ENCODE results near the gene MTMR3. TPM values are rescaled to one million over a fixed set of nuclear protein-coding genes. Genes with fewer than 3 reads are reported as not detected.

The MTMR3 gene
- total RNA-seq, 2 donors from 2014 or later: 25.8 to 44.4 TPM

DNA sequence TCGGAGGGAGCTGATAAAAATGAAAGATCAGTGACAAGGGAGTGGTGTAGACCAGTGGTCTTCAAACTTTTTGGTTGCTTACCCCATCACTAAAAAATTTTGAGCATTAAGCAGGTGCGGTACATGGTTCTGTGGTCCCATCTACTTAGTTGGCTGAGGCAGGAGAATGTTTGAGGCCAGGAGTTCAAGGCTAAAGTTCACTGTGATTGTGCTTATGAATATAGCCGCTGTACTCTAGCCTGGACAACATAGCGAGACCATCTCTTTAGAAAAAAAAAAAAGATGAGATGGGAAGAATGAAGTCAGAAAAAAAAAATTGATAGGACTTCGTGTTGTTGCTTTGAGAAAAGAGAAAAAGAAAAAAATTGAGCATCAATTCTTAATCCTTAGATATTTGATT, 7.8 kb downstream of the MTMR3 start:
- peaks cover 0 to 6% of the 10 kb centered on the region in 2 donors for H3K36me3 Mint-ChIP-seq
- DNase-seq (ENCODE audit: low spot score in 2 of 2) (no peak), ATAC-seq (no peak)
- no peak overlapping the region for H3K27ac Mint-ChIP-seq
- H3K9me3 Mint-ChIP-seq: peaks cover 0 to 5% of the 10 kb centered on the region in 2 donors

DNA sequence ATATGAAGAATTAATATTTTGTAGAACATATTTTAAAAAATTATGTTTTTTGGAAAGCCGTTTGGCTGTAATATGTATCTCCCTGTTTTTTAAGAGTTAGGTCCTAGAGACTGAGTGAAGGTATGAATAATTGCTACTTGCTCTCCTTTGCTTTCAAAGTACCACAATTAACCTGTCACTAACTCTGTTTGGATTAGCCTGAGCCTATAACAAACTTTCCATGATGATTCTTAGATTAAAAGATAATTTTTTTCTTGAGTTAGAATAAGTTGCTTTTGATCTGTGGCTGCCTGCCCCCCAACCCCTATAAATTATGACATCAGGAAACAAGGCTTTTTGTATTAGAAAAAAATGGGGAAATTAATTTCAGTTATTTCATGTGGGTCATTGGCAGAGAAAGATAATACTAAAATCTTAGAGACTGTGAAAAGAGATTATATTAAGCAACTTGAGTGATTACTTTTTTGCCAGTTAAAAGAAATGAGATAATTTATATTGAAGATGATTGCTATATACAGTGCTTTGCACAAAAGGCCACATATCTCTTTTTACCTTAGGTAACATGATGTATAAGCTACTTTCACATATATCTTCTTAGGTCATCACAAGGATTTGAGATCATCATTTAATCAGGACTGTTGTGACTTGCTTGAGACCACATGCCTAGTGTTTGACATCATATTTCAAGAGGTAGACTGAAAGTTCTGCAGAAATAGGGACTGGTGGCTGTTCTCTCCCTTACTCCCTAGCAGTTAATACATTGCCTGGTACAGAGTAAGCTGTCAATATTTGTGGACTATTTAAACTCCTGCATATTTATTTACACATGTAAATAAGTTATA, 9.6 kb downstream of the MTMR3 start:
- DNase-seq (ENCODE audit: low spot score in 2 of 2) (no peak), ATAC-seq (no peak)
- Mint-ChIP-seq H3K9me3 (peaks cover 0 to 5% of the 10 kb centered on the region in 2 donors), H3K36me3 (peaks cover 0 to 6% of the 10 kb centered on the region in 2 donors), H3K27ac (no peak overlapping the region)

DNA sequence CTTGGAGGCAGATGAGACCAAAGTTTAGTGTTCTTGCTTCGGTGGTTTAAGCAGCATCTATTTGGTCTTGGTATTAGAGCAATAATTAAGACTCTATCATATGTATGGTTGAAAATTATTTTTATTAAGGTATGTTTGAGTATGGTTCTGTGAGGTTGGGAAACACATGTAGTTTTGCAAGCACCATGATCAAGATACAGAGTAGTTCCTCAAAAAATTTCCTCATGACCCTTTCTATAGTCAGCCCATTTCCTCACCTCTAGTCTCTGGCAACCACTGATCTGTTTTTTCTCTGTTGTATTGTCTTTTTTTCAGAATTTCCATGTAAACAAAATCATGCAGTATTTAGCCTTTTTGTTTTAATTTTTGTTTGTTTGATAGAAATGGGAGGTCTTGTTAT, 18.4 kb downstream of the MTMR3 start:
- DNase-seq (ENCODE audit: low spot score in 2 of 2) (no peak), ATAC-seq (no peak)
- Mint-ChIP-seq H3K27ac (no peak overlapping the region), H3K36me3 (no peaks in the 10 kb centered on the region), H3K9me3 (no peaks in the 10 kb centered on the region)

DNA sequence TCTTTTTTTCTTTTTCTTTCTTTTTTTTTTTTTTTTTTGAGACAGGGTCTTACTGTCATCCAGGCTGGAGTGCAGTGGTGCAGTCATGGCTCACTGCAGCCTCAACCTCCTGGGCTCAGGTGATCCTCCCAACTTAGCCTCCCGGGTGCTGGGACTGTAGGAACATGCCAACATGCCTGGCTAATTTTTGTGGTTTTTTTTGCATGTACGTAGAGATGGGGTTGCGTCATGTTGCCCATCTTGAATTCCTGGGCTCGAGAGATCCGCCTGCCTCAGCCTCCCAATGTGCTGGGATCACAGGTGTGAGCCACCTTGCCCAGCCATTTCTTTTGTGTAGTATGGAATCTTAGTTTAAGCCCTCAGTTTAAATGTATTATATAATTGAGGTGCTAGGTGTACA, 20.4 kb downstream of the MTMR3 start:
- no peak for ATAC-seq
- Mint-ChIP-seq H3K36me3 (no peaks in the 10 kb centered on the region), H3K27ac (peak overlapping the region in 1 of 2 donors; percentile 22), H3K9me3 (no peaks in the 10 kb centered on the region)
- DNase-seq (ENCODE audit: low spot score in 2 of 2): no peak

DNA sequence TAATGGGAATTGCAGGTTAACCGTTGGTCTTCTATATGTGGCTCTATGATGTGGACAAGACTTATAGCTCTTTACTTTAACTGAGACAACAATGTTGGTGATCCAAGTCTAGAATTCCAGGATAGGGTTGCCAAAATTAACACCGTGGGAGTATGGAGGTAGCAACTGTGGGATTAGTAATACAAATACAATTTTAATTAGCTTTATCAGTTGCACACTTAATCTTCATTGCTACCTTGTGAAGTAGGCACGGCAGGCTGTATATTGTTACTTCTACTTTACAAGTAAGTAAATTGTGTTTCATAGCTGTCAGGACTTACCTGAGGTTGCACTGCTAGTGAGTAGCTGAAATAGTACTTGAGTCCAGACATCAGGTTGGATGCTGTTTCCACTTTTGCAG, 21.0 kb downstream of the MTMR3 start:
- Mint-ChIP-seq H3K9me3 (no peaks in the 10 kb centered on the region), H3K27ac (no peak overlapping the region), H3K36me3 (no peaks in the 10 kb centered on the region)
- no peak for DNase-seq (ENCODE audit: low spot score in 2 of 2)
- no peak for ATAC-seq

DNA sequence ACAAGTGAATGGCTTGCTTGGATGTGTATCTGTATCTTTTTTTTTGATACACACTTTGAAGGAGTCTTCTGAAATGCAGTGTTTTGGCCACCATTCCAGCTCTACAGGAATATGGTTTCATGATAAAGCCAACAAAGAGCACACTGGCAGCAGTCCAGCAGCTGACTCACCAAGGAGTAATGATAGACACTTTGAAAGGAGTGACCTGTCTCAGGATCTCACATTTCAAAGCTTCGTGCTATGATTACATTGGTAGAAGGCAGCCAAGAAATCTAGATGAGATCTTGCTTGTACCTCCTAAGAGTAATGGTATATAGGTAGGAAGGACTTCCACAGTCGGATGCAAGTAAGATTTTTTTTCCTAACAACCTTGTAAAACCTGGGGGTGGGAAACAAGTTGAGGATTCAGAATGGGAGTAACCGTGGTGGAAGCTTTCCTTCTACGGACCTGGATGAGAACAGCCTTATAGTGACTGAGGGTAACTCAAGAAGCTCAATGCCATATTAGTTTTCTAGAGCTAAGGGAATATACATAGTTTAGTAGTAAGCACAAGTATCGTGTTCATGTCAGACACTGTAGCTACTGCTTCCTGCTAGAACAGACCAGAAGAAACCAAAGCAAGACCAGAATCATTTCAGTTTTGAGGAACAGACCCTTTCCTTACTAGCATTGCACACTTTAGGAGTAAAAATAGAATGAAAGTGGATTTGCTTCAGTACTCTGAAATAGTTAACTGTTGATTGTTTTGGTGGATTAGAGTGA, 25.0 kb downstream of the MTMR3 start:
- DNase-seq (ENCODE audit: low spot score in 2 of 2) (no peak), ATAC-seq (peak in 1 of 2 donors; percentile 70)
- no peaks in the 10 kb centered on the region for H3K36me3 Mint-ChIP-seq
- H3K27ac Mint-ChIP-seq: no peak overlapping the region
- H3K9me3 Mint-ChIP-seq: no peaks in the 10 kb centered on the region

DNA sequence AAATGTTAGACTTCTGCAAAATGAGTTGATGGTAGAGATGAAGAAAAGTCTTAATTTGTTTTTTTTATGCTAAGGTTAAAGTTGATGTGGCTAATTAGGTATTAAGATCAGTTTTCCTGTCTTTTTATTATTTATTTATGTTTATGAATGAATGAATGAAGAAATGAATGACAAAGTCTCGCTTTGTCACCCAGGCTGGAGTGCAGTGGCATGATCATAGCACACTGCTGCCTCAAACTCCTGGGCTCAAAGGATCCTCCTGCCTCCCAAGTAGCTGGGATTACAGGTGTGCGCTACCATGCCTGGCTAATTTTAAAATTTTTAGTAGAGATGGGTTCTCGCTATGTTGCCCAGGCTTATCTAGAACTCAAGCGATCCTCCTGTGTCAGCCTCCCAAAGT, 29.2 kb downstream of the MTMR3 start:
- H3K27ac Mint-ChIP-seq: no peak overlapping the region
- no peaks in the 10 kb centered on the region for H3K36me3 Mint-ChIP-seq
- ATAC-seq (no peak), DNase-seq (ENCODE audit: low spot score in 2 of 2) (no peak)
- H3K9me3 Mint-ChIP-seq: no peaks in the 10 kb centered on the region

DNA sequence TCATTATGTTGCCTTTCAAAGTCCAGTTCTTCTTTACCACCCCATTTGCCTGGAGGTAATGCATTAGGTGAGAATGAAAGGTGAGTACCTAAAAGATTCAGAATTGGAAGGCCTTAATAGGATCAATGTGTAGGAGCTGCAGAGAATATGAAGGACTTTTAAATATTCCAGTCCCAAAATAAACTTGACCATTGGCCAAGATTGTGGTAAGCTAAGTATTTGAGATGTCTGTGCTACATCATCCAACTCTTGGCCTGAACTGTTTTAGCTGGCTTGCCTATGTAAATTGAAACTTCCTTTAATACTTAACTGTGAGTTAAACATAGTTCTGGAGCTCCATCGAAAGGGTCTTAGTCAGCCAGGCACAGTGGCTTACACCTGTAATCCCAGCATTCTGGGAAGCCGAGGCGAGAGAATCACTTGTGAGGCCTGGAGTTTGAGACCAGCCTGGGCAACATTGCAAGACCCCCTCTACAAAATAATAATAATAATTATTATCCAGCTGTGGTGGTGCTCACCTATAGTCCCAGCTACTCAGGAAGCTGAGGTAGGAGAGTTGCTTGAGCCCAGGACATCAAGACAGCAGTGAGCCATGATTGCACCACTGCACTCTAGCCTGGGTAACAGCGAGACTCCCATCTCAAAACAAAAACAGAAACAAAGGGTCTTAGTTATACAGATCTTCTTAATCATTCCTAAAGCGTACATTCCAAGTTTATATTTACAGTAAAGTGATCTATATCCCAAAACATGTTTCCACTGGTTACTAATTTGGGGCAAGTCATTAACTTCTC, 29.8 kb downstream of the MTMR3 start:
- H3K27ac Mint-ChIP-seq: no peak overlapping the region
- ATAC-seq (no peak), DNase-seq (ENCODE audit: low spot score in 2 of 2) (no peak)
- no peaks in the 10 kb centered on the region for H3K36me3 Mint-ChIP-seq
- H3K9me3 Mint-ChIP-seq: no peaks in the 10 kb centered on the region

DNA sequence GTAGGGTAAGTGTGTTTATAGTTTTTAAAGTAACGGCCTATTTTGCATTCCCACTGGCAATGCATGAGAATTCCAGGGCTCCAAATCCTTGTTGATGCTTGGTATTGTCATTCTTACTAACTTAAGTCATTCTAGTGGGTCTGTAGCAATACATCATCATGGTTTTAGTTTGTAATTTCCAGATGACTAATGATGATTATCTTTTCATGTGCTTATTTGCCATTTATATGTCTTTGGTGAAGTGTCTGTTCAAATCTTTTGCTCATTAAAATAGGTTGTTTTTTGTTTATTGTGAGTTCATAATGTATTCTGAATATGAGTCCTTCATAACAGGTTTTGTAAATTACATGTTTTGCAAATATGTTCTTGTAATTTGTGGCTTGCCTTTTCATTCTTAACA, 31.2 kb downstream of the MTMR3 start:
- Mint-ChIP-seq H3K27ac (no peak overlapping the region), H3K36me3 (no peaks in the 10 kb centered on the region), H3K9me3 (no peaks in the 10 kb centered on the region)
- ATAC-seq: peak in 1 of 2 donors; percentile 30
- no peak for DNase-seq (ENCODE audit: low spot score in 2 of 2)

DNA sequence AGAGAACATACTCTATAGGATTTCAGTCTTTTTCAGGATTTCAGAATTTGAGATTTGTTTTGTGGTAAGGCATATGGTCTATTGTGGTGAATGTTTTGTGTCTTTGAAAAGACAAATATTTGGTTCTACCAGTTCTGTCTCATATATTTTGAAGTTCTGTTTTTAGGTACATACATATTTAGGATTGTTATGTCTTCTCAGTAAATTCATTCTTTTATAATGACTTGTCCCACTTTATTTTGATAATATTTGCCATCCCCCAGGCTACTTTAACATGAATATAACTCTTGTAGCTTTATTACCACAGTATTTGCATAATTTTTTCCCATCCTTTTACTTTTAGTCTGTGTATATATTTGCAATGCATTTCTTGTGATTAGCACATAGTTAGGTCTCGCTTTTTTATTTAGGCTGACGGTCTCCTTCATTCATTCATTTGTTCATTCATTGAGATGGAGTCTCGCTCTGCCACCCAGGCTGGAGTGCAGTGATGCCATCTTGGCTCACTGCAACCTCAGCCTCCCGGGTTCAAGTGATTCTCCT, 32.1 kb downstream of the MTMR3 start:
- no peak overlapping the region for H3K27ac Mint-ChIP-seq
- DNase-seq (ENCODE audit: low spot score in 2 of 2) (no peak), ATAC-seq (no peak)
- H3K36me3 Mint-ChIP-seq: no peaks in the 10 kb centered on the region
- H3K9me3 Mint-ChIP-seq: no peaks in the 10 kb centered on the region

DNA sequence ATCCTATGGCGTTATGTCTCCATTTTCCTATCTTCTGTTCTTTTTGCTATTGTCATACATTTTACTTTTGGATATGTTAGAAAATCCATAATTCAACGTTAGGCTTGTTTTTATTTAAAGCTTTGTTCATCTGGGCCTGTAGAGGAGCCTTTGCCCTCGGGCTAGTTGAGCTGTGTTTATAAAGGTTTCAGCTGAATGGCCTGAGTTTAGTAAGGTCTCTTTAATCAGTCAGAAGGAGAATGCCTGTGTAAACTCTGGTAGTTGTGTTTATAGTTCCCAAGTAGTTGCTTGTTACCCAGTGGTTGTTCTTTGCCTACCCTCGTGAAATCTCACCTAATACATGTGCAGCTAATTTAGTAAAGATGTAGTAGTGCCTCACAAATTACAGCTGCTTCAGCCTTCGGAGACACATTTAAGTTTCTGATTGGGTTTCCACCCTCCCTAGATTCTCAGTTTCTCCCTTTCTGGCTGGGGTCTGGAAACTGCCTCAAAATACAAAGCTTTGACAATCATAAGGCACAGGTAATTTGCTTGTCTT, 33.1 kb downstream of the MTMR3 start:
- no peak for ATAC-seq
- Mint-ChIP-seq H3K27ac (no peak overlapping the region), H3K36me3 (no peaks in the 10 kb centered on the region)

DNA sequence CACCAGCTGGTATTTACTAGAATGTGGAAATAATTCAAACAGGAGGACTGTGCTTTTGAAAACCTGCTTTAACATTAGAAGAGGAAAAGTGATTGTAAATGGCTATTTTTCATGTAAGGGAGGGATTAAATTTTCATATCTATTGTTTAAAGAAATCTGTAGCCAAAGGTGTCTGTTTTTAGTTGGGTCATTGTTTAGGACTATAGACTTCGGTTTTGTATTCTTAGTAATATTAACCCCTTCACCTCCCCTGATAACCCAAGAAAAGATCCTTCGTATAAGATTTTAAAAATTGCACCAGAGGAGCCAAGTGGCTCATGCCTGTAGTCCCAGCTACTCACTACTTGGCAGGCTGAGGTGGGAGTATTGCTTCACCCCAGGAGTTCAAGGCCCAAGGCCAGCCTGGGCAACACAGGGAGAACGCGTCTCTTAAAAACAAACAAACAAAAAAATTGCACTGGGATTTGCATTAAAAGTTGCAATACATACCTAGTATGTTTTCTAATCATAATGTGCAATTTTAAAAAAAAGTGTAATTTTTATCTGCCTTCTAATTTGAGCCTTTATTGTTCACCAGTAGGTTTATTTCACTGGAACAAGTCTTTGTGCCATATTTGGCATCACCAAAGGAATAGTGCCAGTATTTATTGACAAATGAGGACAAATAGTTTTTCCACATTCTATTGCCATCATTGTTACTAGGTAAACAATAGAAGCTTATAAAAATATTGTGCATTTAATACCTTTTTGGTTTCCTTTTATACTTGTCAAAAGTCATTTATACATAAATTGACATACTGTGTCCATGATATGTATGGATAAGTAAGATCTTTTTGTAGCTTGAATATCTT, 34.3 kb downstream of the MTMR3 start:
- H3K36me3 Mint-ChIP-seq: no peaks in the 10 kb centered on the region
- no peaks in the 10 kb centered on the region for H3K9me3 Mint-ChIP-seq
- ATAC-seq (no peak), DNase-seq (ENCODE audit: low spot score in 2 of 2) (no peak)
- H3K27ac Mint-ChIP-seq: no peak overlapping the region

More for the DNA sequence above, 33.1 kb downstream of the MTMR3 start:
- H3K9me3 Mint-ChIP-seq: no peaks in the 10 kb centered on the region
- DNase-seq (ENCODE audit: low spot score in 2 of 2): no peak

DNA sequence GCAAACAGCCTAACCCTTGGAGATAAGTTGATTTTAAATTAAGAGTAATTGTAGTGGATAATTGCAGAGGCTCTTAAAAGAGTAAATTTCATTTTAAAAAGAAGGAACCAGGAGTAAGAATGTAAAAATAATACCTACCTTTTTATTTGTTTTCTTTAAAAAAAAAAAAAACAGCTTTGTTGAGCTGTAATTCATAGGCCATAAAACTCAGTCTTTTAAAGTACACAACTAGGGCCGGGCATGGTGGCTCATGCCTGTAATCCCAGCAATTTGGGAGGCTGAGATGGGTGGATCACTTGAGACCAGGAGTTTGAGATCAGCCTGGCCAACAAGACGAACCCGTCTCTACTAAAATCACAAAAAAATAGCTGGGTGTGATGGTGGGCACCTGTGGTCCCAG, 42.4 kb downstream of the MTMR3 start:
- DNase-seq (ENCODE audit: low spot score in 2 of 2): no peak
- Mint-ChIP-seq H3K9me3 (no peaks in the 10 kb centered on the region), H3K27ac (no peak overlapping the region), H3K36me3 (no peaks in the 10 kb centered on the region)
- no peak for ATAC-seq

DNA sequence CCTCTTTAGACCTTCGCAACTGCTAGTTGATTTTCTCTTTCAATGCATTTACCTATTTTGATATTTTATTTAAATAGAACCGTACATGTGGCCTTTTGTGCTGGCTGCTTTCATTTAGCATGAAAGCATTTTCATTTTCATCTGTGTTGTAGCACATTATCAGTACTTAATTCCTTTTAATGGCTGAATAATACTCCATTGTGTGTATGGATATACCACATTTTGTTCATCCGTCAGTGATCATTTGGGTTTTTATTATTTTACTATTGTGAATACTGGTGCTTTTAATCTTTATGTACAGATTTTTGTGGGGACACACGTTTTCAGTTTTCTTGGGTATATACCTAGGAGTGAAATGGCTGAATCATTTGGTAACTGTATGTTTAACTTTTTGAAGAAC, 43.1 kb downstream of the MTMR3 start:
- ATAC-seq (no peak), DNase-seq (ENCODE audit: low spot score in 2 of 2) (no peak)
- Mint-ChIP-seq H3K27ac (no peak overlapping the region), H3K9me3 (no peaks in the 10 kb centered on the region), H3K36me3 (no peaks in the 10 kb centered on the region)

DNA sequence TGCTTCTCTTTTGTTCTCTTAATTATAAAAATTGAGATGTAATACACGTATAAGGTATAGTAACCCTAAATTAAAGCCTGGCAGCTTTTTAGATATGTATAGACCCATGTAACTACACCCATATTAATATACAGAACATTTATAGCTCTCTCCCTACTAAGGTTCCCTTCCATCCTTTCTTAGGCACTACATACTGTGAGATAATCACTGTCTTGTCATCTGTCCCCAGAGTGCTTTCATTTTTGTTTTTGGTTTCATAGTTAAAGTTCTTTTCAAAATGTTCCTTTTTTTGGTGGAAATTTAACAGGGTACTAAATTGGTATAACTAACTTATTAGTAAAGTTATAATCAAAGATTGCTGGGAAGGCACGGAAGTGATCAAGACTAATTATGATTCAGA, 49.2 kb downstream of the MTMR3 start:
- no peak overlapping the region for H3K27ac Mint-ChIP-seq
- H3K36me3 Mint-ChIP-seq: no peaks in the 10 kb centered on the region
- peak in 1 of 2 donors; percentile 32 for ATAC-seq
- no peaks in the 10 kb centered on the region for H3K9me3 Mint-ChIP-seq
- DNase-seq (ENCODE audit: low spot score in 2 of 2): no peak

DNA sequence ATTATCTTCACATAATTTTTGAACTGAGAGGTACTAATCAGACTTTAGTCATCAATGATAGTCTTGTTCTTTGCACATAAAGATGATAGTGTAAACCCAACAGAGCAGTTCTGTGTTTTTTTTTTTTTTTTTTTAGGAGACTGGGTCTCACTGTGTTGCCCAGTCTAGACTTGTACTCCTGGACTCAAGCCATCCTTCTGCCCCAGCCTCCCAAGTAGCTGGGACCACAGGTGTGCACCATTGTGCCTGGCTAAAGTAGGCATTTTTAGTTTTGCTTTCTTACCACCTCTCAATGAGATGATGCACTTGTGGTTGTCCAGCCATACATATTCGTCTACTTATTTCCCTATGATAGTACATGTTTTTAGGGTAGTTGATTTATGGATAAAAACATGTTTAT, 50.6 kb downstream of the MTMR3 start:
- ATAC-seq: no peak
- no peak for DNase-seq (ENCODE audit: low spot score in 2 of 2)
- no peaks in the 10 kb centered on the region for H3K9me3 Mint-ChIP-seq
- no peak overlapping the region for H3K27ac Mint-ChIP-seq
- H3K36me3 Mint-ChIP-seq: no peaks in the 10 kb centered on the region

Data from activated naive CD4-positive, alpha-beta T cell treated with anti-CD3 and anti-CD28 coated beads, Interleukin-2, amount 50 U/mL, for 72 hours (primary cell).